WERI-Rb-1 (cell line): ENCODE data around the gene FHIT.
"Not testable (repeated sequence)": the region's sequence is repeated elsewhere in the genome, so short reads cannot be mapped to it uniquely, and the experiment has no call there.

Experiments used
- DNase-seq: peaks from one replicate; pipeline ENCODE4 v3.0.0-alpha.2; 2020
- H3K27ac ChIP-seq: fragments of 250-450 bp; sonication (Bioruptor Pico); 2 replicates; pipeline ENCODE4 v1.5.1; 2020; ENCODE audit warnings: mild to moderate bottlenecking, moderate library complexity
- H3K27me3 ChIP-seq: fragments of 250-450 bp; sonication (Bioruptor Pico); 2 replicates; pipeline ENCODE4 v1.5.1; 2021; ENCODE audit warnings: mild to moderate bottlenecking, low read depth, moderate library complexity; ENCODE audit not compliant: insufficient read depth, severe bottlenecking
- H3K36me3 ChIP-seq: fragments of 250-450 bp; sonication (Bioruptor Pico); 2 replicates; pipeline ENCODE4 v1.5.1; 2020; ENCODE audit warnings: mild to moderate bottlenecking, moderate library complexity
- H3K4me3 ChIP-seq: 2 replicates; pipeline ENCODE4 v1.5.1; 2011; ENCODE audit warnings: low read depth, mild to moderate bottlenecking, control low read depth, low read length
- H3K9me3 ChIP-seq: fragments of 250-450 bp; sonication (Bioruptor Pico); 2 replicates; pipeline ENCODE4 v1.5.1; 2021; ENCODE audit warnings: mild to moderate bottlenecking, moderate library complexity; ENCODE audit not compliant: severe bottlenecking
- TF ChIP-seq, protein P1 (sequence below): IDR thresholded peaks from 2 replicates; pipeline ENCODE4 v1.5.1; 2011; ENCODE audit warnings: low read depth, mild to moderate bottlenecking, control low read depth, inconsistent platforms, low read length

The FHIT gene

GRCh38 chr3:59940718-59941117, 1310.5 kb downstream of the FHIT start:
- Histone ChIP-seq H3K27me3 (no peaks in the 10 kb centered on the region), H3K27ac (no peak overlapping the region), H3K36me3 (no peaks in the 10 kb centered on the region), H3K9me3 (no peaks in the 10 kb centered on the region), H3K4me3 (no peak overlapping the region)
- DNase-seq: no peak
- TF ChIP-seq, protein P1, sequence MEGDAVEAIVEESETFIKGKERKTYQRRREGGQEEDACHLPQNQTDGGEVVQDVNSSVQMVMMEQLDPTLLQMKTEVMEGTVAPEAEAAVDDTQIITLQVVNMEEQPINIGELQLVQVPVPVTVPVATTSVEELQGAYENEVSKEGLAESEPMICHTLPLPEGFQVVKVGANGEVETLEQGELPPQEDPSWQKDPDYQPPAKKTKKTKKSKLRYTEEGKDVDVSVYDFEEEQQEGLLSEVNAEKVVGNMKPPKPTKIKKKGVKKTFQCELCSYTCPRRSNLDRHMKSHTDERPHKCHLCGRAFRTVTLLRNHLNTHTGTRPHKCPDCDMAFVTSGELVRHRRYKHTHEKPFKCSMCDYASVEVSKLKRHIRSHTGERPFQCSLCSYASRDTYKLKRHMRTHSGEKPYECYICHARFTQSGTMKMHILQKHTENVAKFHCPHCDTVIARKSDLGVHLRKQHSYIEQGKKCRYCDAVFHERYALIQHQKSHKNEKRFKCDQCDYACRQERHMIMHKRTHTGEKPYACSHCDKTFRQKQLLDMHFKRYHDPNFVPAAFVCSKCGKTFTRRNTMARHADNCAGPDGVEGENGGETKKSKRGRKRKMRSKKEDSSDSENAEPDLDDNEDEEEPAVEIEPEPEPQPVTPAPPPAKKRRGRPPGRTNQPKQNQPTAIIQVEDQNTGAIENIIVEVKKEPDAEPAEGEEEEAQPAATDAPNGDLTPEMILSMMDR: no peak

GRCh38 chr3:59939826-59940426, 1311.3 kb downstream of the FHIT start:
- Histone ChIP-seq H3K4me3 (no peak overlapping the region), H3K36me3 (no peaks in the 10 kb centered on the region), H3K27me3 (no peaks in the 10 kb centered on the region), H3K9me3 (no peaks in the 10 kb centered on the region), H3K27ac (no peak overlapping the region)
- TF ChIP-seq, protein P1: no peak
- no peak for DNase-seq

DNA sequence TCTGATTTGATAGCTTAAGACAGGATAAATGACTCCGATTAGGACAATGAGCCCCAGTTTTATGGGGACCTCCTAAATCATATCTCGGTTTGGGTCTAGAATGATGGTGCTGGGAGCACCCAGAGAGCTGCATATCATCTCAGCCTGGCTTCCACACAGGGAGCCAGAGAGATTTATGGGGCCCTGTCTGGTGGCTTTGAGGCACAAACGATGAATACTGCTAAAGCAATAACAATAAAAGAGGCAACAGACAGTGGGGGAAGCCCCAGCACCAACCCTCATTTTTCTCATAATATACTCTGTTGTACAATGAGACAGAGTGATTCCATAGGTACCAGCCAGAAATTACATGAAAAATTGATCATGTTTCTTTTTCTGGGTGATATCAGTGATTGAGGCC, 1312.4 kb downstream of the FHIT start:
- DNase-seq: no peak
- Histone ChIP-seq H3K27ac (no peak overlapping the region), H3K4me3 (no peak overlapping the region), H3K27me3 (no peaks in the 10 kb centered on the region), H3K36me3 (no peaks in the 10 kb centered on the region), H3K9me3 (no peaks in the 10 kb centered on the region)
- TF ChIP-seq, protein P1: no peak

GRCh38 chr3:59937201-59937600, 1314.1 kb downstream of the FHIT start:
- no peak for DNase-seq
- TF ChIP-seq, protein P1: no peak
- no peak overlapping the region for H3K4me3 ChIP-seq
- H3K36me3 ChIP-seq: no peaks in the 10 kb centered on the region
- no peak overlapping the region for H3K27ac ChIP-seq
- no peaks in the 10 kb centered on the region for H3K27me3 ChIP-seq
- H3K9me3 ChIP-seq: no peaks in the 10 kb centered on the region

- DNase-seq: no peak
- H3K27ac ChIP-seq: no peak overlapping the region
- H3K27me3 ChIP-seq: no peaks in the 10 kb centered on the region
- TF ChIP-seq, protein P1: no peak
- H3K4me3 ChIP-seq: no peak overlapping the region
- no peaks in the 10 kb centered on the region for H3K9me3 ChIP-seq
- H3K36me3 ChIP-seq: no peaks in the 10 kb centered on the region
Measured at GRCh38 chr3:59936472-59936871, 1314.8 kb downstream of the FHIT start.

GRCh38 chr3:59935025-59935424, 1316.2 kb downstream of the FHIT start:
- no peaks in the 10 kb centered on the region for H3K36me3 ChIP-seq

DNA sequence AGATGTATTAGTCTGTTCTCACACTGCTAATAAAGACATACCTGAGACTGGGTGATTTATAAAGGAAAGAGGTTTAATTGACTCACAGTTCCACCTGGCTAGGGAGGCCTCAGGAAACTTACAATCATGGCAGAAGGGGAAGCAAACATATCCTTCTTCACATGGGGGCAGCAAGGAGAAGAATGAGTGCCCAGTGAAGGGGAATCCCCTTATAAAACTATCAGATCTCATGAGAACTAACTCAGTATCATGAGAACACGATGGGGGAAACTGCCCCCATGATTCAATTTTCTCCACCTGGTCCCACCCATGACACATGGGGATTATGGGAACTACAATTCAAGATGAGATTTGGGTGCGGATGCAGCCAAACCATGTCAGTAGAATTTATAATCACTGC, 1316.7 kb downstream of the FHIT start:
- not testable (repeated sequence) for H3K9me3 ChIP-seq, H3K27me3 ChIP-seq, H3K36me3 ChIP-seq, H3K27ac ChIP-seq, DNase-seq, H3K4me3 ChIP-seq

More at GRCh38 chr3:59935025-59935424, 1316.2 kb downstream of the FHIT start:
- Histone ChIP-seq H3K9me3 (no peaks in the 10 kb centered on the region), H3K27me3 (no peaks in the 10 kb centered on the region), H3K4me3 (no peak overlapping the region), H3K27ac (no peak overlapping the region)
- no peak for DNase-seq
- TF ChIP-seq, protein P1: no peak
